HuH-7 (cell line): ENCODE data around the gene RIMS3.

ENCODE experiments used
- DNase-seq: peaks from one replicate; pipeline ENCODE4 v3.0.0; 2011; ENCODE audit warnings: low spot score

Gene RIMS3

DNA sequence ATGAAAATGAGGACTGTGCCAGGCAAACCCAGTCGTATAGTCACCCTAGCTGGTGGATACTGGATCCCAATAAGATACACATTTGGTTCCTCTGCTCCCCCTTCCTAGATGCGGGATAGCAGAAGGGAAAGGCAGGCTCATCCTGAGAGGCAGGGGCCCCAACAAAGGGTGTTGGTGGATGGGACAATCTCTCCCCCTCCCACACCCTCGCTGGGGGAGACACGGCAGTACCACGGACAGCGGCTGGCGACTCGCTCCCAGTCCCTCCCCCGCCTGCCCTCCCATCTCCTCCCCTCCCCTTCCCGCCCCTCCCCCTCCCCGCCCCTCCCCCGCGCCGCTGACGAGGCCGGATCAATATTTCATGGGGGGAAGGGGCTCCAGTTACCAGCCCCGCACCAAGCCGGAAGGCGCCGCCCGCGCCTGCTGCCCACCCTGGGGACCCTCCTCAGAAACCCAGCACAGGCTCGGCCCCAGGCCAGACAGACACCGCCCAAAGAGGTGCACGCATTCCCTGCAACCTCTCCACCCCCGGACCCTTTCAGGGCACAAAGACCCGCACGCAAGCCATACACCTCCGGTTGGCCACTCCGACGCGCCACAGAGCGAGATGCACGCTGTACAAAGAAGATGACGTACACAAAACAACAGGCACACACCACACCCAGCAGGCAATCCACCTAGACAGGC, 11.5 kb downstream of the RIMS3 start:
- DNase-seq, result no peak

DNA sequence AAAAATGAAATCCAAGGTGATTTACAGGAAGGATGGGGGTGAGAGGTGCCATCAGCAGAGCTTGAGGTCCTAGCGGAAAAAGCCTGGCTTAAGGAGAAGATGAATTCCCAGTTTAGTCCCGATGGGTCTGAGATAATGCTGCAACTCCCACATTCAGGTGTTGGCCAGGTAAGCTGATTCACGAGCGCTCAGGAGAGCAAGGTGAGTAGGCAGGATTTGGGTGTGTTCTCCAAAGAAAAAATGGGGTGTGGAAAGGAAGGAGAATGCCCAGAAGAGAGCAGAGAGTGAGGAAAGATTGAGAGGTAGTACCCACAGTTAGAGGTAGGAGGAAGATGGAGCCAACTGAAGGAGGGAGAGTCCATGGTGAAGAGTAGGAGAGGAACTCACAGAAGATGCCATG, 12.5 kb downstream of the RIMS3 start:
- DNase-seq, result no peak

DNA sequence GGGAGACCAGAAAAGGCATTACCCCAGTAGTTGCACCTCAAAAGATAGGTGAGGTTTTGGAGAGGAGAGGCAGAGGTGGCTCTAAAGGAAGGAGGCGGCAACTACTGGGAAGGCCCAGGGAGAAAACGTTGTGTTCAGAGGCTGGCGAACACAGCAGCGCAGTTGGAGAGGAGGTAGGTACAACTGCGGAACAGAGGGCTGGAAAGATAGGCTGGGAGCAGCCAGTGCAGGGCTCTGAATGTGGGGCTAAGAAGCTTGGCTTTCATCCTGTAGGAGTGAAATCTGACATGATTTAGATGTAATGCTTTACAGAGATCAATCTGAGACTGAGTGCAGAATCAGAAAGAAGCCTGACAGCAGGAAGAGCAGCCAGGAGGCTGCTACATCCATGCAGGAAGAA, 13.0 kb downstream of the RIMS3 start:
- DNase-seq, result no peak

DNA sequence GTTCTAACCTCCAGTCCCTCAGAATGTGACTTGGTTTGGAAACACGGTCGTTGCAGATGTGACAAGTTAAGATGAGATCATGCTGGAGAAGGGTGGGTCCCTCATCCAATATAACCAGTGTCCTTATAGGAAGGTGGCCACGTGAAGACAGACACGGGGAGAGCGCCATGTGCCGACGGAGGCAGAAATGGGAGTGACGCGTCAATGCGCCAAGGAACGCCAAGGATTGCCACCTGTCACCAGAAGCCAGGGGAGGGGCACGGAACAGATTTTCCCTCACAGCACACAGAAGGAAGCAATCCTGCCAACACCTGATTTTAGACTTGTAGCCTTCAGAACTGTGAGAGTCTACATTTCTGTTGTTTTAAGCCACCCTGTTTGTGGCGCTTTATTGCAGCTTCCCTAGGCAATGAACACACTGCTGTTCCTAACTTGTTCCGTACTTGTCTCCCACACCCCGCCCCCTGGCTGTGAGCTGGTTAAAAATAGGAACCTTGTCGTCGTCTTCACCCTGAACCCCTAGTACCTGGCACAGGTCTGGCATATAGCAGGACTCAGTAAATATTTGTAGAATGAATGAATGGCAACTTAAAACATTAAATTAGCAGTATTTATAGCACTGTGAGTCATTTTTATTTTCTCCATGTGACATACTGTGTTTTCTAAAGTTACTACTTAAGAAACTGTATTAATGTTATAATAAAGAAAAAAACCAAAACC, 14.2 kb downstream of the RIMS3 start:
- DNase-seq, result no peak

DNA sequence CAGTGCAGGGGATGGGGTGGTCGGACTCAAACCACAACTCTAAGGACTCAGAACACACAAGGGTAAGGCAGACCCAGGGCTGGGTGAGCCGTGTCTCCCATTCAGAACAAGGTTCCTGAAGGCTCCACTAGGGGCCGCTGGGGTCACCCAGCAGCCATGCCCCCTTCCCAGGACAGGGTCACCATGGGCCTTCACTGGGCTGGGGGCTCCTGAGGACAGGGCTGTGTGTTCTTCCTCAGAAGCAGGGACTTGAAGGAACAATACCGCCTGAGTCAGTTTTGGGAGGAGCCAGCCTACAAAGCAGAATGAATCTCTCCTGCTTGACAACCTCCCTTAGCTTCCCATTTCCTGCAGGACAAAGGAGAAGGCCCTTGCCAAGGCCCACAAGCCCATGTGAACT, 15.4 kb downstream of the RIMS3 start:
- peak; percentile 64 for DNase-seq

DNA sequence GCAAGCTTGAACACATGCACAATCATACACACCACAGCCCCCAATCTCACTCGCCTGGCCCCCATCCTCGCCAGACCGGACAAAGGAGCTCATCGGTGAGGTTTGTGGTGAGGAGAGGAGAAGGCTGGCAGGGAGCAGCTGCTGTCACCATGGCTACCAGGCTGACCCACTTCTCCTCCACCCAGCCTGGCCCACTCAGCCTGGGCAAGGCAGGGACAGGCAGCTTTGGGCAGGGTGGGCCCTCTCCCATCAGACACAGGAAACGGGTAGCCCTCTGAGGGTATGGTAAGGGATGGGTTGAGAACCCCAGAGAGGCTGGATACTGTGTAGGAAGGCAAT, 15.9 kb downstream of the RIMS3 start:
- no peak for DNase-seq

DNA sequence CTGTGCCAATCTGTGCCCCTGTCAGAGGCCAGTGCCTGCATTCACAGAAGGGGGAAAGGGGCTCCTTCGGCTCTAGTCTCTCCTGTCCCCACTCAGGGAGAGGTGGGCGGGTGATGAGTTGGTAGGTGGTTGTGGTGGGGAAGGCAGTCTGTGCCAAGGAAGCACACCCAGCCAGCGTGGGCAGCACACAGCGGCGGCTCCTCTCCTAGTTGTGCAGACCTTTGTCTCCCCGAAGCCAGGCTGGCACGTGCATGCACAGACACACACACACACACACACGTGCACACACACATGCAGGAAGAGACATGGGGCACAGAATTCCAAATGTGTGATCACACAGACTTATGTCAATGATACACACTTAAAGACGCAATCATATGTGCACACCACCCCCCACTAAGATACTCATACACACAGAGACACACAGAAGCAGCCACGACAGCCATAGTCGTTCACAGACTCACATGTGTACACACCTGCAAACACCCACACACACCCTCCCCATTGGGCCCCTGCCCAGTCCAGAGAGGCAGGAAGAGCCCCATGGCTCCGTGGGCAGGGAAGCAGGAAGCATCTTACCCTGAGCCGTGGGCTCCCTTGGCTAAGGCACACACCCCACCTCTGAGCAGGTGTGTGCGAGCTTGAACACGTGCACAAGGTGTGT, 16.4 kb downstream of the RIMS3 start:
- DNase-seq, result no peak

DNA sequence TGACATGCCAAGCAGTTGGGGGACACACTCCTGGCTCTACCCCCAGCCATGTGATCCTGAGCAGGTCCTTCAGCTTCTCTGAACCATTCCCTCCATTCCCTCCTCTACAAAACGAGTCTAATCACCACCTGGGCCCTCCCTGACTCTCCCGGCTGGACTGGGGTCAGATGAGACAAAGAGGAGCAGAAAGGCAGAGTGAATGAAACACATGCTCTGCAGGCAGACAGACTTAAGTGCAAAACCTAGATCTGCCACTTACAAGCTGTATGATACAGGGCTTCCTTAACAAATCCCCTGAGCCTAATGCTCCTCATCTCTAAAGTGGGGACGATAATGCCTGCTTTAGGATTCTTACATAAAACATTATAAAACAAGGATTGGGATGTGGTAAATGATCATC, 17.3 kb downstream of the RIMS3 start:
- DNase-seq, result no peak

DNA sequence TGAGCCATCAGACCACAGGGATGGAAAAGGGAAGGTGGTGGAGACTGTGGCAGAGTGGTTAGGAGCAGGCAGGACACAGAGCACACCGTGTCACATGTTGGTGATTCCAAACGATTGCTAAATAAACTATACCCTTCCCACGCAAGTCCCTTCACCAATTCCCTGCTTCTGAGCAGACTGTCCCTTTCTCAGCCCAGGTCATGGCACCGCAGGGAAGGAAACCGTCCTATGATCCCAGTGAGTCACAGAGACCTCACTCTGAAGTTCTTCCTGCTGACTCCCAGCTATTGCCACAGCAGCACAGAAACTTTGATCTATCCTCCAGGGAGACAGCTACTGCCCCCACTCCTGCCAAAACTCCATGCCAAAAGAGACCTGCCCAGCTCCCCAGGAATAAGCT, 19.2 kb downstream of the RIMS3 start:
- no peak for DNase-seq

DNA sequence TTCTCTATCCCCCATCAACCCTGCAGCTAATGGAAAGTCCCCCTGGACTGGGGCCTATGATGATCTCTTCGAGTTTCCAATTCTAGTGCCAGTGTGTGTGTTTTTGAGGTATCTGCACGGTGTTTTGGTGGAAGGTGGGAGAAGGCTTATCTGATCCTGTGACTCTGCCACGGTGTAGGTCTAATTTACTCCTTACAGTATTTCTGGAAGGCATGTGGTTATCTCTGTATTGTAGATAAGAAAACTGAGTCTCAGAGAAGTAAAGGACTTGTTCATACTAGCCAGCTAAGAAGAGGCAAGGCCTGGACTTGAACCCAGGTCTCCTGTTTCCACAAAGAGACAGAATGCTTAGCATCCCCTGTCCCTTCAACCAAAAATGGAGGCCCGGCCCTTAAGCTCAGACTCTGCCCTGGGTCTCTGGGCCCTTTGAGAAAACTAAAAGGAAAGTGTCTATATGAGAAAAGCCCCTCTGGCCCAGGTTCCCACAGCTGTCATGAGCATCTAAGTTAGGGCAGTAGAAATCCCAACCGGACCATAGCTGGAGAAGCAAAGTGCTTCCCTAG, 20.3 kb downstream of the RIMS3 start:
- no peak for DNase-seq

DNA sequence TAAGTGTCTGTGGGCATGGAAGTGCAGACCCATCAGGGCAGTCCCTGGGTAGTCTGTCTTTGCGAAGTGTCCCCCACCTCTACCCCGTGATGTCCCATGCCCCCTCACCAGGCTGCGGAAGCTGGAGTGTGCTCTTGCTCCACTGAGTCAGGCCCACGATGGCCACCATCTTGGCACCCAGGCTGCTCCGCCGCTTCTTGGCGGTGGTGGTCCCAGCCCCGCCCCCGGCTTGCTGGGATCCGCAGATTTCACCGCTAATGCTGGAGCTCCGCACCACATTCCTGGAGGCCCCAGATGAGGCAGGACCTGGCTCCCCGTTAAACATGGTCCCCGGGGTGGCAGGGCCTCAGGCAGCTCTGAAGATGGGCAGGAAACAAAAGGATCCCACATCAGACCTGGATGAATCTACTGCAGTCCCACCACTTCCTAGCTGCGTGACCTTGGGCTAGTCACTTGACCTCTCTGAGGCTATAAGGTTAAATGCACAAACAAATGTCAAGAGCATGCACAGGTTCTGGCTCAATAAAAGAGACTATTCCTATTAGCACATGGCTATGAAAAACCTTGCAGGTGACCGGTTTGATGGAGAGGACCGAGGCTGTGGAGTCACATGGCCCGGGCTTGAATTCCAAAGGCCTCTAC, 23.8 kb downstream of the RIMS3 start:
- no peak for DNase-seq

DNA sequence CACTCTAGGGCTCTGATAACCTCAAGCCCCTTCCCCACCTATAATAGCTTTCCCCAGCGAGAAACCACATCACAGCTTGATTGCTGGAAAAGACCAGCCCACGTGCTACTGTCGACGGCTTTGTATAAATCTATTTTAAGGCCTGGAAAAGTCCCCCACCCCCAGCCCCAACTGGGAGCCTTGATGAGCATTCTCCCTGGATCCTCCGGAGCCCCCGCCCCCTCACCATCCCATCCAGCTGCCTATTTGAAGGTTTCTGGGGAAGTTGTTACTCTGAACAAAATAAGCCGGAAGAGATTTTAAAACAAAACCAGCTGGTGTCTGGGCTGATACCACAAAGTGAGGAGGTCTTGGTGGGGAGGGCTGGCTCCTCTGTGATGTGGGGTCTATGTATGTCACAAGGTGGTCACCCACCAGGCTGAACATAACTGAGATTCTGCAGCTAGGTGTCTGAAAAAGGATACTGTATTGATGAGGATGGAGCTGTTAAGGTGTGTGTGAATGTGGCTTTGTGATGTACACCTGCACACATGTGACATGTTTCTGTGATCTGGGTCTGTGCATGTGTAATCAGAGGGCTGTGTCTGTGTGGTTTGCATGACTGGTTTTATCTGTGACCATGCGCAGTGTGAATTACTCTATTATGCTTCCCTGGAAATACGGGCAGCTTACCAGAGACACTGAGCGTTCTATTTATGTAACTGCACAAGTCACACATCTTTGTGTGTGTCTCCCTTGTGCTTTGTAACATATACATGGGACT, 25.0 kb downstream of the RIMS3 start:
- DNase-seq, result no peak

DNA sequence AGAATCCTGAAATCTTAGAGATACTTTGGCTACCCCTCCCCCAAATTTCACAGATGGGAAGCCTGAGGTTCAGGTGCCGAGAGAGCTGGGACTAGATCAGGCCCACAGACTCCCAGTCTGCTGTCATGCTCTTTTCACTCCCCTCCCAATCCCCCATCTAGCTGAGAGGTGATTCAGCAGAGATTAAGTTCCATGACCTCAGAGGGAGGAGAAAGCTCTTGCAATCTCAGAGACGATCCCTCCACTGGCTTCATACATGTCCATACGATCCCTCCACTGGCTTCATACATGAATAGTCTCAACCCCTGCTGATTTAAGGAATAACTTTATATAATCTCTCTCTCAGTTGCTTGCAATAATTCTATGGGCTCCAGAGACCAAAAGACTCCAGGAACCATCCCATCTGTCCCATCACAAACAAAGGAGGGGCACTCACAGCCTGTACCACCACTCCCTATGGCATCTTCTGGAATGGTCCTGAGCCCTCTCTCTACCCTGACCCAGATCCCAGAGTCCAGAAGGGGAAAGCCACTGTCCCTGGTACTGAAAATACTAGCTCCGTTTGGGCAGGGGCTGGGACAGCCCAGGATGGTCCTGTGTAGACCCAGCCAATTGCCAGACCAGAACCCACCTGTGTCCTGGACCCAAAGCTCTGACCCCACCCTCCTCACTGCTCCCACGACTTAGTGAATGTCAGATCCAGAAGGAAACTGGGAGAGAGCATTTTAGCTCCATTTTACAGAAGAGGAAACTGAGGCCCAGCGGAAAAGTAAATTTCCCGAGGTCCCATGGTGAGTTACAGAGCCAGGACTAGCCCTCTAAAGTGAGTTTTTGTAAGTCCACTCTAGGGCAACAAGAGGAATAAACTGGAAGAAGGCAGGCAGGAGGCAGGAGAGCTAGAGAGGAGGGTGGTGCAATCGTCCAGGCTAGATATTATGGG, 27.1 kb downstream of the RIMS3 start:
- DNase-seq, result no peak

DNA sequence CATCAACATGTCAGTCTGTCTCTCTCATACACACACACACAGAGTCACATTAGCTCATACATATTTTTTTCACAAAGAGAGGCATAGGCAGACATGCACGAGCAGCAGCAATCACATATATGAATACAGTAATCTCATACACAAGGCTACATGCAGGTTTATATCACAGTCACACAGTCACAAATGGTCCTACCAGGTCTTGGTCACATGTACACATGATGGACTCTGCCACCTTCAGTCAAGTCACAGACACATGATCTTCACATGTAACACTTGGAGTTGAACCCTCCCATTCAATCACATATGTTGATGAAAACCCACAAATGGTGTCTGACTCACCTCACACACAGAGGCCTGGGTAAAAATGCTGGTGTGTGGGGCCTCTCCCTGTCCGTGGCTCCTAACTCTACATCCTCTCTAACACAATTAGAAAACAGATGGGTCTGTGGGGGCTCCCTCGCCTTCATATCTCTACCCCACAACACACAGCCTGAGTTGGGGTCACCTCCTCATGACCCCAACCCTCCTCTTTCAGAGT, 27.9 kb downstream of the RIMS3 start:
- DNase-seq, result no peak

DNA sequence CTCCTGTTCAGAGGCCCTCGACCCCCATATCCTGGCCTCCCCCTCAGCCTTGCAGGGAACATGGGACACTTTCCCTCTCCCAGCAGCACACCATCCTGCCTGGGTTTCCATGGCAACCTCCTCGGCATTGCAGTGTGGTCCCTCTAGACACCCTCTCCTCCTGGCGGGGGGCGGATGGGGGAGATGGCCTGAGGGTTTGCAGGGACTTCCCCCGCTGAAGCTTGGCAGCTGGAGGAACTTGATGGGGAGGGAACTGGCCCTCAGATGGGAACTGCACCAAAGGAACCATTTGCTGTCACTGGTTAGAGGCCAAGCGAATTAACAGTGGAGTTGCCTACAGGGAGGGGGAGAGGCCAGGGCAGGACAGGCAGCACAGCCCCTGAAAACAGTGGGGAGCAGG, 28.7 kb downstream of the RIMS3 start:
- no peak for DNase-seq

DNA sequence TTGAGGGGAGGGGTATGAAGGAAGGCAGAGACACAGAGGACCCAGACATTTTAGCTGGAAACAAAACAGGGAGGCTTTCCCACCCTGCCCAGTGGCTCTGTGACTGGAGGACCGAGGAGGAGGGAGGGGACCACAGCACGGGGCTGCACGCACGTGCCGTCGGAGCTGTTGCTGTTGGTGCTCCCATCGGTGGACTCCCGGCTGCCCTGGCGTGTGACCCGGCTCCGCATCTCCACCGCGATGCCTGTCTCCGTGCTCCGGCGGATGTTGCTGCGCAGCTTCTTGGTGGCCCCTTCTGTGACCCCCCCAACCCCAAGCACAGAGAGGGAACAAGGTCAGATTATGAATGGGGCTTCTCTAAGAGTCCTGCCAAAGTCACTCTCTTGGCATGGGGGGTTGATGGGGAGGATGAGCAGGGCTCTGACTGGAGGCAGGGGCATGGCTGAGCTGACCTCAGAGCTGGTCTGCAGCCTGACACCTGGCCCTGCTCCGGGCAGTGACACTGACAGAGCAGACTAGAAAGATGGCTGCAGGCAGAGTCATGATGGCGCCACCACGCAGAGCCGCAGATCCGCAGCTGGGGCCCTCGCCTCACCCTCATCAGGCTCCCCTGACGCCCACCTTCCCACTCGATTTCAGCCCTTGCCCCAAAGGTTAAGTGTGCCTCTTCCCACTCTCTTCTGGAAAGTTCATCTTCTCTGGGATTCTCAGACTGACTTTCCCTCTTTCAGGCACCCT, 29.6 kb downstream of the RIMS3 start:
- DNase-seq, result no peak

DNA sequence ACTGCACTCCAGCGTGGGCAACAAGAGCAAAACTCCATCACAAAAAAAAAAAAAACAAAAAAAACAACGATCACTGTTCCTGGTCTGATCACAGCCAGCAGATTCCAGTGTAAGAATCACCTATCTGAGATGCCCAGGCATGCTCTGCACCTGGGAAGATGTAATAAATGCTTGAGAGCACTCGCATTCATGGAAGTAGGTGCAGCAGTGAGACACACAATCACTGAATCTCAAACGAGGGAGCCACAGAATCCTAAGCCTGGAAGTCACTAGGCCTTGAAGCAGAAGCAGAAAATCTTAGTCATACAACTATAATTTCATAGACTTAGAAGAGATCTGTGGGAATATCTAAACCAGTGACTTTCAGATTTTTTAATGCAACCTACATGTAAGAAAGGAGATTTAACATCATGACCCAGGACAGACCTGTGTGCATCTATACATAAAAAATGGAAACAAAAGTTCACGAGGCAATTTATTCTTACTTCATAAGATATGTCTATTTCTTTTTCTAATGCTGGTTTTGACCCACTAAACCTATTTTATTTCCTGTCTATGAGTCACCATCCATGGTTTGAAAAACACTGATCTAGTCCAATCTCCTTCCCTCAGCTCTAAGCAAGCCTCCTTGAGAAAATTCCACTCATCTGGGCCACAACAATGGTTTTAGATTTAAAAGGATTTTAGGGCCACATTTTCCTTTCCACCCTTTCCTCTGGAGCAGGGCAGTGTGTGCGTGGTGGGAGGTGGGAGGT, 30.4 kb downstream of the RIMS3 start:
- no peak for DNase-seq

DNA sequence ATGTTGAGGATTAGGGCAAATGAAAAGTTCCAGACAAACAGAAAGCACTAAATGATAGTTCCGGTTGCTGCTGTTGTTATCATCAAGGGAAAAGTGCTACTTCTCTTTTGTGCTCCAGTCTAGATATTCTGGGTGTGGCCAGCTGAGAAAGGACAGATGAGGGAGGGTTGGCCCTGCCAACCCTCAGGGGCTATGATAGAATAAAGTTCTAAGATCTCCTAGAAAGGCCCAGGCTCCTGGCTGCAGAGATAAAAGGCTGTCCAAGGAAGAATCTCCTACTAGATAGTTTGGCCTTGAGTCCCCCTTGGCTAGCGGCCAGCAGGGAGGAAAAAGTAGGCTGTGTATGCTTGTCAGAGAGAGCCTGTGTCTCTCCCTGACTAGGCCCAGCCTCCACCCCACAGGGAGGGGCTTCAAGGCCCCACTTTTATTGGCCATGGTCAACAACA, 31.5 kb downstream of the RIMS3 start:
- DNase-seq, result no peak

DNA sequence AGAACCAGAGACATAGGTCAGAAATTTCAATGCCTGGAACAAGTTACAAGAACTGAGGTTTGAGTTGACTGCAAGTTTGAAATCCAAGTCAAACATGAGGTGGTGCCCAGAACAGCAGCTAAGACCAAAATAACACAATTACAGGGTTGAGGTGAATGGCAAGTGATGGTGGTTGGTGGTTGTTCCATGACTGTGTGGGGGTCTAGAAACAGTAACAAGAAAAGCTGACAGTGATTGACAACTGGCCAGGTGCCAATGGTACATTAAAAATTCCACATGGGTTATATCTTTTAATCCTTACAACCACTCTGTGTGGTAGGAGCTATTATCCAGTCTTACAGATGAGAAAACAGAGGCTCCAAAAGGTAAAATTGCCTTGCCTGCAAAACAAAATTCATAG, 32.0 kb downstream of the RIMS3 start:
- no peak for DNase-seq
